ENCODE measurements around the gene ANKRD27. TPM values are rescaled to one million over a fixed set of nuclear protein-coding genes. Genes with fewer than 3 reads are reported as not detected.
"Not testable (repeated sequence)": the region's sequence is repeated elsewhere in the genome, so short reads cannot be mapped to it uniquely, and the experiment has no call there.

The ANKRD27 gene
- total RNA-seq, 1 experiment from 2014 or later, result 36.0 TPM

GRCh38 chr19:32691291-32691951 lies 16.4 kb upstream of the ANKRD27 start, which contains the start of gene NUDT19:
Gene NUDT19 (plus strand): TSS chr19:32691821. CDS start chr19:32691961, 140 bp downstream.
- DNase-seq (ENCODE audit: low spot score), result peak; percentile 87

GRCh38 chr19:32688311-32688710 lies 13.3 kb upstream of the ANKRD27 start:
- no peak for DNase-seq (ENCODE audit: low spot score)

- DNase-seq (ENCODE audit: low spot score), result no peak
Observed at GRCh38 chr19:32687681-32688080, 12.7 kb upstream of the ANKRD27 start.

DNA sequence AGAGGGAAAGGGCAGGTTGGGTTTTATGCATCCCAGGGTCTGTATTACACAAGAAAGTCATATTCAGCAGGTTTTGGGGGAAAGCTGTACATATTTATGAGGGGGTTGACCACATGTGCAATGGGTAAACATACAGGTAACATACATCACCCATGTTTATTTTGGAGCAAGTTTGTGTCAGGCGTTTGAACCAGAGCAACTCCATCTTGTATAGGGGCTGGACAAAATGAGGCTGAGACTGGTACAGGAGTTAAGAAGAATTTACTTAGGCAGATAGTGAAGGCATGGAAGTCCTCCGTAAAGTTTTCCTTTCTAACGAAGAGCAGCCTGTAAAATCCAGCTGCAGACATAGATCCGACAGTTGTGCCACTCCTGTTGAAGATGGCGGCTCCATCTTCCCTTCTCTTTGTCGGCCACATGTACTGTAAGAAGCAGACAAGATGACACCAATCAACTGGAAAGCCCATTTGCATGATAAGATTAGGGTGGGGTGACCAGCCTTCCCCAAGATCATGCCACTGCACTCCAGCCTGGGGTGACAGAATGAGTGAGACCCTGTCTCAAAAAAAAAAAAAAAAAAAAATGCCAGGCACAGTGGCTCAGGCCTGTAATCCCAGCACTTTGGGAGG lies 12.0 kb upstream of the ANKRD27 start:
- no peak for DNase-seq (ENCODE audit: low spot score)

DNA sequence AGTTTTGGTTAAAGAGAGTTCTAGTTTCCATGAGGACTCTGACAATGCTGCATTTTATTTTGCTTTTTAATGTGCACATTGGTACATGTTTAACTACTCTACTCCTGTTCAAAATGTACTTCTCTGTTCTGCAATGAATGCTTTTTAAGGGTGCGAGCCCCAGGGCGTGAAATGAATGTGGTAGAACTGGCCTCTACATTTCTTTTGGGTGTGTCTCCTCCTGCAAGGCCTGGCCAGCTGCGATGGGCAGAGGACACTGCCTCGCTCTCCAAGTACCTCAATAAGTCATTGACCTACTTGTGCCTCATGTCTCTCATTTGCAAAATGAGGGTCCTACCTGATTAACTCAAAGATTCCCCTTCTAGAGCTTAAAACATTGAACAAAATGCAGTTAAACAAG lies 7.3 kb upstream of the ANKRD27 start:
- DNase-seq (ENCODE audit: low spot score), result no peak

GRCh38 chr19:32680986-32681385 lies 6.0 kb upstream of the ANKRD27 start:
- DNase-seq (ENCODE audit: low spot score), result no peak

- DNase-seq (ENCODE audit: low spot score), result no peak
Observed at GRCh38 chr19:32677657-32678056, 2.7 kb upstream of the ANKRD27 start.

- no peak for DNase-seq (ENCODE audit: low spot score)
Observed at GRCh38 chr19:32676895-32677359, 1.9 kb upstream of the ANKRD27 start.

GRCh38 chr19:32676186-32676894 lies 1.4 kb upstream of the ANKRD27 start:
- DNase-seq (ENCODE audit: low spot score), result no peak

DNA sequence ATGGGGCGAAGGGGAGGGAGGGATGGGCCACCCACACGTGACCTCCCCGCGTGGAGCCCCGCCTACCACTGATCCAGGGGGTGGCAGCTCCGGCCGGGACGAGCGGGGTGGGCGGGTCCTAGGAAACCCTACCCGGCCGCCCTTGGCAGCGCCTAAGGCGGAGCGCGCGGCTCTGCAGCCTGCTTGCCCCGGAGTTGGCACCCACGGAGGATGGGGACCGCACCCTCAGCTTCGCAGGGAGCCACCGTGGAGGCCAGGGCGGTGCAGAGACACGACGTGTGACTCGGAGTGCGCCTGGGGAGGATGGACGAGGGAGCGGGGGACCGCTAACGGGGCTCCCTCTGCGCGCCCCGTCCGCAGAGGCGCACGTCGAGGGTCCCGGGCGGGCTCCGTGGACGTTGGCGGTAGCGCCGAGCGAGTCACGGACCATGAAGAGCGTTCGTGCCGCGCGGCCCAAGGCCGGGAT lies 773 bp upstream of the ANKRD27 start, which contains the start of gene RGS9BP:
Gene RGS9BP (plus strand): TSS at position 129 of the 466 bp plus-strand sequence. CDS start 416 bp downstream, outside the sequence.
- peak; percentile 70 for DNase-seq (ENCODE audit: low spot score)

GRCh38 chr19:32674153-32674930 lies 638 bp downstream of the ANKRD27 start:
- DNase-seq (ENCODE audit: low spot score), result no peak

- no peak for DNase-seq (ENCODE audit: low spot score)
Observed at GRCh38 chr19:32673573-32673972, 1.4 kb downstream of the ANKRD27 start.

- no peak for DNase-seq (ENCODE audit: low spot score)
Observed at GRCh38 chr19:32672841-32673240, 2.1 kb downstream of the ANKRD27 start.

DNA sequence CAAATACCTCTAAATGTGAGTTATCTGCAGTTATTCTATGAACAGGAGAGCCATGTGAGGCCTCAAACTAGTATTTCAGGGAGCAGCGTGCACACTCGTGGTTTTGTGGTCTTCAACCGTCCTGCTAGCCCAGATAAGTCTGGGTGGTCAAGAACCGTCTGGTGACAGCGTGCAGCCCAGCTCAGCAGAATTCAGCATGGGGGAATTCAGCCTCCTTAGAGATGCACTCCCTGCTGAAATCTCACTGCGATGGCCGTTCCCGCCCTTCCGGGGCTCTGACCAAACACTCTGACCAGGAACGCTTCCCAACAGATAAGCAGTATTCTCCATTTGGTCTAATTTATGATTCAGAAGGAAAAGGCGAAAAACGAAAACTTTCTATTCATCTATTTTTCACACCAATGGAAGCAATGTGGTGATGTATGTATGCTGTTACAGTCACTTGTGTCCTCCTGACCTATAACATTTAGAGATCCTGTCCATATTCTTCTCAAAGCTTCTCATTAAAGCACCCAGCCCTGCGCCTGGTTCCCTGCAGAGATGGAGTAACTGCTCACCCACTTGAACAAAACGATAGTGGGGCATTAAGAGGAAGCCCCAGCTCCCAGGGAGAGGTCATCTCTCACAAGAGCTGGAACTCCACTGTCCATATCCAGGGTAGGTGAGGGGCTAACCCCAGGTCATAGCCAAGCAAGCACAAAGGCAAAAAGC lies 2.9 kb downstream of the ANKRD27 start:
- no peak for DNase-seq (ENCODE audit: low spot score)

GRCh38 chr19:32669310-32669709 lies 5.7 kb downstream of the ANKRD27 start:
- DNase-seq (ENCODE audit: low spot score), result no peak

GRCh38 chr19:32666084-32666483 lies 8.9 kb downstream of the ANKRD27 start:
- DNase-seq (ENCODE audit: low spot score), result no peak

- peak; percentile 14 for DNase-seq (ENCODE audit: low spot score)
Observed at GRCh38 chr19:32662186-32662585, 12.8 kb downstream of the ANKRD27 start.

- no peak for DNase-seq (ENCODE audit: low spot score)
Observed at GRCh38 chr19:32661318-32661717, 13.7 kb downstream of the ANKRD27 start.

GRCh38 chr19:32658527-32658926 lies 16.5 kb downstream of the ANKRD27 start:
- DNase-seq (ENCODE audit: low spot score), result no peak

- DNase-seq (ENCODE audit: low spot score), result no peak
Observed at GRCh38 chr19:32658075-32658474, 16.9 kb downstream of the ANKRD27 start.

GRCh38 chr19:32656379-32656778 lies 18.6 kb downstream of the ANKRD27 start:
- not testable (repeated sequence) for DNase-seq (ENCODE audit: low spot score)
